ENCODE results near the gene TBXA2R. TPM values are rescaled to one million over a fixed set of nuclear protein-coding genes. Genes with fewer than 3 reads are reported as not detected.

TBXA2R gene
- total RNA-seq, 1 donor from 2014 or later = not detected

DNA sequence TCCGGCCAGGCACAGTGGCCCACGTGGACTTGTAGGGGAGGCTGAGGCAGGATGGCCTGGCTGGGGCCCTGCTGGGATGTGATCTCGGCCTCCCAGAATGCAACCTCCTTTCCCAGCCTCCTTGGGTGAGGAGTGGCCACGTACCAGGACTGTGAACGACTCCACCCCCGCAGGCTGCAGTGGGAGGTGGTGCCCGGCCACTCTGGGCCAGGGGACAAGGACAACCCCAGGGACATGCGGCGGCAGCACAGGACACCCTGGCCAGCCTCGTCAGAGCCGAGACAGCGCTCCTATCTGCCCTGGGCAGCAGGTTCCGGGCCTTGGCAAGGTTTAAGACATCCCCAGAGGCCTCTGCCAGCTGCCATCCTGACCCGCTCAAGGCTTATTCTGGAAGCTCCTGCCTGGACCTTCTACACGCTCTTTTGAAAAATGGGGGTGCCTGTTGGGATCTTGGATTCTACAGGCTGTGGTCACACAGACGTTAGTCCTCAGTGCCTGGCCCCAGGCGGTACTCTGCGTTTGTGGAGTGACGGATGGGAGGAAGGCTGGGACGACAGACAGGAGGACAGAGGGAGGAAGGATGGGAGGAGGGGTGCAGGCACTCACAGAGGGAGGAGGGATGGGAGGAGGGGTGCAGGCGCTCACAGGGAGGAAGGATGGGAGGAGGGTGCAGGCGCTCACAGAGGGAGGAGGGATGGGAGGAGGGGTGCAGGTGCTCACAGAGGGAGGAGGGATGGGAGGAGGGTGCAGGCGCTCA is 39.8 kb upstream of the TBXA2R start:
- Mint-ChIP-seq H3K9me3 (ENCODE audit: unreplicated experiment) (peaks cover 7% of the 10 kb centered on the region), H3K4me3 (ENCODE audit: unreplicated experiment) (no peak overlapping the region), H3K27me3 (ENCODE audit: unreplicated experiment) (peaks cover 4% of the 10 kb centered on the region)

DNA sequence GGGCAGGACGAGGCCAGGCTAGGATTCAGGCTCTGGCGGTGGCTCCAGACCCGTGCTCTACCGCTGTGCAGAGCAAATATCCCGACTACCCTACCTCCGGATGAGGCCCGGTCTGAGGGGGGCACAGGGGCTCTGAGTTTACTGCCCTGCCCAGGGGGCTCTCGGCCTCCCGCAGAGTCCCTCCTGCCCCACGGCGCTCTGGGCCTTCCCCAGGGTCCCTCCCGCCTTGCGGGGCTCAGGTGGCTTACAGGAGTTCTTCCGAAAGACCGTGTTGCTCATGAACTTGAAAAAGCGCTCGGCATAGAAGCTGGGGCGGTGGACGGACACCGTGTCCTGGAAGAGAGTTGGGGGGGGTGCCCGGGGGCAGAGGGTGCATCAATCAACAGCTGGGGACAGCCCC is 39.1 kb upstream of the TBXA2R start:
- H3K9me3 Mint-ChIP-seq (ENCODE audit: unreplicated experiment) = peaks cover 6% of the 10 kb centered on the region
- H3K4me3 Mint-ChIP-seq (ENCODE audit: unreplicated experiment) = no peak overlapping the region
- TF ChIP-seq, protein P1, sequence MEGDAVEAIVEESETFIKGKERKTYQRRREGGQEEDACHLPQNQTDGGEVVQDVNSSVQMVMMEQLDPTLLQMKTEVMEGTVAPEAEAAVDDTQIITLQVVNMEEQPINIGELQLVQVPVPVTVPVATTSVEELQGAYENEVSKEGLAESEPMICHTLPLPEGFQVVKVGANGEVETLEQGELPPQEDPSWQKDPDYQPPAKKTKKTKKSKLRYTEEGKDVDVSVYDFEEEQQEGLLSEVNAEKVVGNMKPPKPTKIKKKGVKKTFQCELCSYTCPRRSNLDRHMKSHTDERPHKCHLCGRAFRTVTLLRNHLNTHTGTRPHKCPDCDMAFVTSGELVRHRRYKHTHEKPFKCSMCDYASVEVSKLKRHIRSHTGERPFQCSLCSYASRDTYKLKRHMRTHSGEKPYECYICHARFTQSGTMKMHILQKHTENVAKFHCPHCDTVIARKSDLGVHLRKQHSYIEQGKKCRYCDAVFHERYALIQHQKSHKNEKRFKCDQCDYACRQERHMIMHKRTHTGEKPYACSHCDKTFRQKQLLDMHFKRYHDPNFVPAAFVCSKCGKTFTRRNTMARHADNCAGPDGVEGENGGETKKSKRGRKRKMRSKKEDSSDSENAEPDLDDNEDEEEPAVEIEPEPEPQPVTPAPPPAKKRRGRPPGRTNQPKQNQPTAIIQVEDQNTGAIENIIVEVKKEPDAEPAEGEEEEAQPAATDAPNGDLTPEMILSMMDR (IDR thresholded peaks at IDR 0.05; ENCODE audit: partially characterized antibody, unreplicated experiment) = no peak
- no peak overlapping the region for H3K27ac Mint-ChIP-seq (ENCODE audit: unreplicated experiment)
- no peak for DNase-seq
- H3K27me3 Mint-ChIP-seq (ENCODE audit: unreplicated experiment) = peaks cover 2% of the 10 kb centered on the region
- no peaks in the 10 kb centered on the region for H3K36me3 Mint-ChIP-seq (ENCODE audit: unreplicated experiment)
- H3K4me1 Mint-ChIP-seq (ENCODE audit: low read depth, unreplicated experiment) = peaks cover 2% of the 10 kb centered on the region

More for the DNA sequence above, 39.8 kb upstream of the TBXA2R start:
- Mint-ChIP-seq H3K4me1 (ENCODE audit: low read depth, unreplicated experiment) (peaks cover 2% of the 10 kb centered on the region), H3K27ac (ENCODE audit: unreplicated experiment) (no peak overlapping the region), H3K36me3 (ENCODE audit: unreplicated experiment) (no peaks in the 10 kb centered on the region)
- DNase-seq = no peak
- TF ChIP-seq, protein P1 (IDR thresholded peaks at IDR 0.05; ENCODE audit: partially characterized antibody, unreplicated experiment) = no peak

DNA sequence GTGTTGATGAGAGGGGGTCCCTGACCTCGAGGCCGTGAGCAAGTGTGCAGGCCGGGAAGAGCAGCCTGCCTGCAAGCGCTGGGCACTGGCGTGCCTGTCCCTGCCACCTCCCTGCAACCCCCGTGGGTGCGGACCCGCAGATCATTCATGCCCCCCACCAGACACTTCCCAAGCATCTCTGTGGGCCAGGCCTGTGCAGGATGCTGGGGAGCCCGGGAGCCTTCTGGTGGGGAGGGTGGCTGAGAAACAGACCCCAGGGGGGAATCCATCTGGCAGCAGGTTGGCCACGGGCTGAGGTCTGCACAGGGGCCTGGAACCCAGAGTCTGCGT is 38.4 kb upstream of the TBXA2R start:
- H3K27ac Mint-ChIP-seq (ENCODE audit: unreplicated experiment) = peak overlapping the region; percentile 38
- TF ChIP-seq, protein P1 (IDR thresholded peaks at IDR 0.05; ENCODE audit: partially characterized antibody, unreplicated experiment) = no peak
- H3K27me3 Mint-ChIP-seq (ENCODE audit: unreplicated experiment) = peaks cover under 1% of the 10 kb centered on the region
- peaks cover under 1% of the 10 kb centered on the region for H3K36me3 Mint-ChIP-seq (ENCODE audit: unreplicated experiment)
- peaks cover 2% of the 10 kb centered on the region for H3K4me1 Mint-ChIP-seq (ENCODE audit: low read depth, unreplicated experiment)
- DNase-seq = no peak
- no peak overlapping the region for H3K4me3 Mint-ChIP-seq (ENCODE audit: unreplicated experiment)
- peaks cover 4% of the 10 kb centered on the region for H3K9me3 Mint-ChIP-seq (ENCODE audit: unreplicated experiment)

DNA sequence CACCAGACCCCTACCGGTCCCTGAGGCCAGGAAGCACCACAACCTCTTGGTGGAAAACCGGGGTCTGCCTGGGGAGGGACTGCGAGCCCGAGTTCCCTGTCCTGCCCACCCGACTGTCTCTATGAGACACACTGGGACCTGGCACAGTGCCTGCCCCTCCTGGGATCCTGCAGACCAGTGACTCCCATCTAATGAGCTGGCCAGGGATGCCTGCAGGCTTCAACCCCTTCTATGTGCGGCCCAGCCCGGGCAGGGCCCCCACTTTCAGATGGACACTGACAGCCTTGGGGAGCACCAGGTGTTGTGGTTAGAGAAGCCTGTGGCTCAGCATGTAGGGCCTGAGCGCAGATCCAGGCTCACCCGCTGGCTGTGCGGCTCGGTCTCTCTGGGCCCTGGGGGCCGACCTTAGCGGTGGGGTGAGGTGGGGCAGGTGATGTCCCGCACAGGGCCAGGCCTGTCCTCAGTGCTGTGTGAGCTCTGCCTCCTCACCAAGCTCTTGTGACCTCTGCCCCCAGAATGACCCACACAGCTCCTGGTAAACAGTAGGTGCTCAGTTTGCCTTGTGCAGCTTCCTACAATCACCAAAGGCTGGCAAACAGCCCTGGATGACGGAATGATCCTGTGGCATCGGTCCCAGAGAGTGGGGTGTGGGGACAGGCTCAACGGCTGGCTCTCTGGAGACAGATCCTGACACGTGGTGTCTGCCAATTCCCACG is 37.8 kb upstream of the TBXA2R start:
- no peak overlapping the region for H3K4me3 Mint-ChIP-seq (ENCODE audit: unreplicated experiment)
- peaks cover 5% of the 10 kb centered on the region for H3K36me3 Mint-ChIP-seq (ENCODE audit: unreplicated experiment)
- peaks cover 2% of the 10 kb centered on the region for H3K4me1 Mint-ChIP-seq (ENCODE audit: low read depth, unreplicated experiment)
- peaks cover 3% of the 10 kb centered on the region for H3K27me3 Mint-ChIP-seq (ENCODE audit: unreplicated experiment)
- H3K27ac Mint-ChIP-seq (ENCODE audit: unreplicated experiment) = peak overlapping the region; percentile 38
- DNase-seq = no peak
- H3K9me3 Mint-ChIP-seq (ENCODE audit: unreplicated experiment) = peaks cover 8% of the 10 kb centered on the region
- TF ChIP-seq, protein P1 (IDR thresholded peaks at IDR 0.05; ENCODE audit: partially characterized antibody, unreplicated experiment) = no peak
